HL-60 (cell line): Measurements from ENCODE around the gene MCRS1.
A peak's percentile ranks its signal among the peaks of the same experiment; 100 is the strongest.

Experiments
- DNase-seq, 2 experiments: peaks; one replicate each; pipeline ENCODE4 v3.0.0-alpha.2; 2010 to 2020; ENCODE audit warnings: low read depth in 1 of 2, low spot score in 1 of 2
- H3K27ac ChIP-seq: fragments of 250-450 bp; sonication (Bioruptor Pico); replicated peaks from 2 replicates; pipeline ENCODE4 v1.5.1; 2020; ENCODE audit warnings: mild to moderate bottlenecking, moderate library complexity
- H3K27me3 ChIP-seq: fragments of 250-450 bp; sonication (Bioruptor Pico); 2 replicates; pipeline ENCODE4 v1.5.1; 2021; ENCODE audit warnings: mild to moderate bottlenecking, moderate library complexity; ENCODE audit not compliant: insufficient read depth, poor library complexity, severe bottlenecking
- H3K4me3 ChIP-seq: replicated peaks from 2 replicates; pipeline ENCODE4 v1.5.1; 2011; ENCODE audit warnings: mild to moderate bottlenecking, control low read depth, low read length; ENCODE audit not compliant: insufficient read depth
- GABPA ChIP-seq: IDR thresholded peaks from 2 replicates; pipeline ENCODE4 v1.6.1; 2012; ENCODE audit warnings: low read depth
- POLR2AphosphoS5 ChIP-seq: IDR thresholded peaks from 2 replicates; pipeline ENCODE4 v1.6.1; 2012; ENCODE audit warnings: low read depth
- REST ChIP-seq: IDR thresholded peaks from 2 replicates; pipeline ENCODE4 v1.6.1; 2012; ENCODE audit warnings: low read depth; ENCODE audit not compliant: insufficient replicate concordance
- SPI1 ChIP-seq: IDR thresholded peaks from 2 replicates; pipeline ENCODE4 v1.6.1; 2012; ENCODE audit warnings: low read depth, mild to moderate bottlenecking, borderline replicate concordance
- TF ChIP-seq, protein P1 (sequence below): IDR thresholded peaks from one replicate; pipeline ENCODE4 v1.5.1; 2011; ENCODE audit warnings: low read length, control low read depth, inconsistent platforms; ENCODE audit not compliant: insufficient read depth

Gene MCRS1

DNA sequence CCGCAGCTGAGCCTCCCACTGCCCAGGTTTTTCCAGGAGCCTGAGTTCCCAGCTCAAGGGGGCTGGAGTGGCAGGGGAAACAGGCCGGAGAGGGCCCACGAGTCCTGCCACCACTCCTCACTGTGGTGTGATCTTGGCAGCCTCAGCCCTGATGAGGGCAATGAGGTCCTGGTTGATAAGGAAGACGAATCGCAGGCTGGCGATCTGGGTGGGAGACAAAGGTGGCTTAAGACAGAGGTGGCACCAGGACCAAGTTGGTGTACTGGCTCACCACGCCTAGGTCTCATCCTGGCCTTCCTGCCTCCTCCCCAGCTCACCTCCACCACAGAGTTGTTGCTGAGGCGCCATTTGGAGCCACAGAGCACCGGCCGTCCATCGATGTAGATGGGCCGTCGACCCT is 9.4 kb downstream of the MCRS1 start:
- H3K27me3 ChIP-seq: no peaks in the 10 kb centered on the region
- TF ChIP-seq GABPA (no peak), SPI1 (no peak)
- TF ChIP-seq, protein P1, sequence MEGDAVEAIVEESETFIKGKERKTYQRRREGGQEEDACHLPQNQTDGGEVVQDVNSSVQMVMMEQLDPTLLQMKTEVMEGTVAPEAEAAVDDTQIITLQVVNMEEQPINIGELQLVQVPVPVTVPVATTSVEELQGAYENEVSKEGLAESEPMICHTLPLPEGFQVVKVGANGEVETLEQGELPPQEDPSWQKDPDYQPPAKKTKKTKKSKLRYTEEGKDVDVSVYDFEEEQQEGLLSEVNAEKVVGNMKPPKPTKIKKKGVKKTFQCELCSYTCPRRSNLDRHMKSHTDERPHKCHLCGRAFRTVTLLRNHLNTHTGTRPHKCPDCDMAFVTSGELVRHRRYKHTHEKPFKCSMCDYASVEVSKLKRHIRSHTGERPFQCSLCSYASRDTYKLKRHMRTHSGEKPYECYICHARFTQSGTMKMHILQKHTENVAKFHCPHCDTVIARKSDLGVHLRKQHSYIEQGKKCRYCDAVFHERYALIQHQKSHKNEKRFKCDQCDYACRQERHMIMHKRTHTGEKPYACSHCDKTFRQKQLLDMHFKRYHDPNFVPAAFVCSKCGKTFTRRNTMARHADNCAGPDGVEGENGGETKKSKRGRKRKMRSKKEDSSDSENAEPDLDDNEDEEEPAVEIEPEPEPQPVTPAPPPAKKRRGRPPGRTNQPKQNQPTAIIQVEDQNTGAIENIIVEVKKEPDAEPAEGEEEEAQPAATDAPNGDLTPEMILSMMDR: no peak
- H3K27ac ChIP-seq: no peak overlapping the region
- no peak for DNase-seq
- no peak overlapping the region for H3K4me3 ChIP-seq

GRCh38 chr12:49557917-49558215 is 10.1 kb downstream of the MCRS1 start:
- no peak for DNase-seq
- no peak for TF ChIP-seq REST
- TF ChIP-seq SPI1: no peak
- TF ChIP-seq POLR2AphosphoS5: no peak
- TF ChIP-seq GABPA: no peak
- TF ChIP-seq, protein P1: no peak
- Histone ChIP-seq H3K27ac (no peak overlapping the region), H3K27me3 (no peaks in the 10 kb centered on the region), H3K4me3 (no peak overlapping the region)

- no peaks in the 10 kb centered on the region for H3K27me3 ChIP-seq
- TF ChIP-seq, protein P1: no peak
- TF ChIP-seq SPI1 (no peak), POLR2AphosphoS5 (no peak), GABPA (no peak), REST (no peak)
- DNase-seq: no peak
- H3K27ac ChIP-seq: no peak overlapping the region
- H3K4me3 ChIP-seq: no peak overlapping the region
Measured at GRCh38 chr12:49557187-49557916, 10.6 kb downstream of the MCRS1 start.

DNA sequence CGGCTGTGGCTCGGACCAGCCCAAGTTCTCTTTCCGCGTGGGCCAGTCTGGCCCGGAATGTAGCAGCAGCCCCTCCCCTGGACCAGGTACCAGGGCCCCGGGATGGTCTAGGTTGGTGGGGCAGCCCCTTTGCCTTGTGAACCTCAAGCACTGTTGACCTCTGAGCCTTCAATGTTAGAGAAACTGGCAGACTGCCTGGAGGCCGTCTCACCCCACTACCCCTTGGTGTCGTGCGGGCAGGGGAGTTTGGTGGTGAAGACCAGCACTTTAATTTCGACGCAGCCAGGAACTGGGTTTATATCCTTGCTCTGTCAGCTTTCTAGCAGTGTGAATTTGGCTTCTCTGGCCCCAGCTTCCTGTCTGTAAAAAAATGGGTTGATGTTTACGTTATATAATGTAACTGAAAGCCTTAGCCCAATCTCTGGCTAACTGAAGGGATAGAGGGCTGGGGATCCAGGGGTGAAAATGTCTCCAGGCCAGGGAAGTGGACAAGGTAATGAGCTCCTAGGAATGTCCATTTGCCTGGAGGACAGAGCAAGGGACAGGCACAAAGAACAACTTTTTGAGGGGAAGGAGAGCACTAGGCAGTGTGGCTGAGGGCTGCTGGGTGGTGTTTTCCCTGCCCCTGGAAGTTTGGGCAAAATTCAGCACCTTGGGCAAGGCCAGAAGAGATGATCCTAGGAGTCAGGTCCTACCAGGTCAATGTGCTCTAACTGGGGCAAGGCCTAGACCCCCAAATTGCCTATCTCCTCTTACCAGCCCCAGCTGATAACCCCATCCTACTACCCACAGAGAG is 11.4 kb downstream of the MCRS1 start:
- Histone ChIP-seq H3K27me3 (no peaks in the 10 kb centered on the region), H3K4me3 (no peak overlapping the region), H3K27ac (no peak overlapping the region)
- DNase-seq: no peak
- TF ChIP-seq REST: peak; percentile 12
- TF ChIP-seq POLR2AphosphoS5: no peak
